Endothelial cell of umbilical vein (primary cell): ENCODE measurements around the gene HIKESHI. TPM values are rescaled to one million over a fixed set of nuclear protein-coding genes. Genes with fewer than 3 reads are reported as not detected.

Experiments used
- BruUV-seq: library from RNA; stranded (reverse); fragments of 400-500 nt; replicated peaks from 2 replicates; lab custom pipeline; 2021; lab: Mats Ljungman, UMichigan
- CTCF ChIA-PET: fragments of 300-600, 350-600 bp; sonication (Branson Sonifier 250); formaldehyde crosslinking; loops from one replicate; lab custom pipeline; 2021; ENCODE audit warnings: antibody characterized with exemption, inconsistent platforms; lab: Charles Lee
- POLR2A ChIA-PET: fragments of 300-600, 350-600 bp; sonication (Branson Sonifier 250); formaldehyde crosslinking; loops from one replicate; lab custom pipeline; 2021; ENCODE audit warnings: antibody characterized with exemption, inconsistent platforms; lab: Charles Lee
- DNase-seq: peaks from one replicate; pipeline ENCODE4 v3.0.0-alpha.2; 2011; ENCODE audit warnings: low read depth, low spot score
- FAIRE-seq: peaks from 2 replicates; lab custom pipeline; 2011; peaks lifted over from hg19 to GRCh38; lab: Jason Lieb, UNC
- H2AFZ ChIP-seq: 2 replicates; pipeline ENCODE4 v1.6.0; 2012; ENCODE audit warnings: low read depth, low read length, control low read depth, inconsistent platforms
- H3K27ac ChIP-seq: 2 replicates; pipeline ENCODE4 v1.5.1; 2011; ENCODE audit warnings: low read depth, mild to moderate bottlenecking, control low read depth, low read length, moderate library complexity; ENCODE audit not compliant: insufficient read depth
- H3K27me3 ChIP-seq, 2 experiments: 2 replicates each; pipeline versions ENCODE4 v1.6.0 to v1.6.1; 2011; ENCODE audit warnings: low read length in 2 of 2, mixed read lengths in 1 of 2; ENCODE audit not compliant: control insufficient read depth in 2 of 2, insufficient read depth in 2 of 2
- H3K36me3 ChIP-seq, 2 experiments: 2 replicates in 1 of 2; 3 replicates in 1 of 2; pipeline ENCODE4 v1.5.1; 2011; ENCODE audit warnings: low read length in 2 of 2, mild to moderate bottlenecking in 1 of 2, moderate library complexity in 1 of 2; ENCODE audit not compliant: control insufficient read depth in 2 of 2, insufficient read depth in 2 of 2; ENCODE audit errors: extremely low read depth in 1 of 2
- H3K4me1 ChIP-seq: 3 replicates; pipeline ENCODE4 v1.5.1; 2011; ENCODE audit warnings: mild to moderate bottlenecking, low read length; ENCODE audit not compliant: control insufficient read depth, insufficient read depth; ENCODE audit errors: extremely low read depth
- H3K4me2 ChIP-seq: 2 replicates; pipeline ENCODE4 v1.6.1; 2011; ENCODE audit warnings: low read length, control low read depth, mixed read lengths; ENCODE audit not compliant: insufficient read depth
- H3K4me3 ChIP-seq, 3 experiments: fragments of 200-600 bp in 1 of 3; sonication (generic), shearing (Covaris generic) in 1 of 3; replicated peaks in 1 of 3; 2 replicates each; pipeline ENCODE4 v1.5.1; 2011 to 2016; ENCODE audit warnings: control low read depth in 3 of 3, low read length in 3 of 3, mild to moderate bottlenecking in 2 of 3, inconsistent platforms in 1 of 3, low read depth in 1 of 3, moderate library complexity in 1 of 3; ENCODE audit not compliant: insufficient read depth in 1 of 3
- H3K79me2 ChIP-seq: 2 replicates; pipeline ENCODE4 v1.6.0; 2012; ENCODE audit warnings: low read length, inconsistent platforms; ENCODE audit not compliant: control insufficient read depth, insufficient read depth
- H3K9ac ChIP-seq: replicated peaks from 2 replicates; pipeline ENCODE3; 2011; ENCODE audit warnings: low read length, control low read depth; ENCODE audit not compliant: insufficient read depth; ENCODE audit errors: extremely low read depth
- H3K9me1 ChIP-seq: replicated peaks from 3 replicates; pipeline ENCODE4 v1.6.0; 2011; ENCODE audit warnings: mild to moderate bottlenecking, low read length; ENCODE audit not compliant: control insufficient read depth, insufficient read depth; ENCODE audit errors: extremely low read depth
- H3K9me3 ChIP-seq: replicated peaks from 2 replicates; pipeline ENCODE4 v1.5.1; 2012; ENCODE audit warnings: low read length, inconsistent platforms; ENCODE audit not compliant: control insufficient read depth, insufficient read depth
- H4K20me1 ChIP-seq: replicated peaks from 2 replicates; pipeline ENCODE3; 2011; ENCODE audit warnings: mild to moderate bottlenecking, low read length; ENCODE audit not compliant: control insufficient read depth, insufficient read depth; ENCODE audit errors: extremely low read depth
- CTCF ChIP-seq, 2 donors: IDR thresholded peaks; 1 replicate in 1 of 2; 2 replicates in 1 of 2; pipeline ENCODE4 v1.5.1; 2011; ENCODE audit warnings: low read length in 2 of 2, mild to moderate bottlenecking in 2 of 2, moderate library complexity in 2 of 2, control low read depth in 1 of 2, inconsistent platforms in 1 of 2, low read depth in 1 of 2; ENCODE audit not compliant: insufficient read depth in 1 of 2; ENCODE audit errors: extremely low read depth in 1 of 2
- EZH2 ChIP-seq: IDR thresholded peaks from 2 replicates; pipeline ENCODE4 v1.6.1; 2012; ENCODE audit warnings: borderline replicate concordance, low read depth, mild to moderate bottlenecking, moderate library complexity, low read length, inconsistent platforms; ENCODE audit not compliant: severe bottlenecking
- FOS ChIP-seq: IDR thresholded peaks from 2 replicates; pipeline ENCODE4 v1.6.1; 2011; ENCODE audit warnings: mild to moderate bottlenecking, low read length, moderate library complexity, borderline replicate concordance; ENCODE audit not compliant: insufficient read depth
- GATA2 ChIP-seq: IDR thresholded peaks from 2 replicates; pipeline ENCODE4 v1.7.0; 2011; ENCODE audit warnings: low read depth, mild to moderate bottlenecking, moderate library complexity, mixed read lengths, low read length; ENCODE audit not compliant: insufficient read length, insufficient read depth
- JUN ChIP-seq: IDR thresholded peaks from 2 replicates; pipeline ENCODE4 v1.6.1; 2011; ENCODE audit warnings: borderline replicate concordance, low read depth; ENCODE audit not compliant: insufficient read length, insufficient read depth
- MAX ChIP-seq: IDR thresholded peaks from 2 replicates; pipeline ENCODE4 v1.6.1; 2011; ENCODE audit not compliant: insufficient read depth, insufficient read length
- MYC ChIP-seq: IDR thresholded peaks from one replicate; pipeline ENCODE4 v1.6.1; 2011; ENCODE audit warnings: mild to moderate bottlenecking, low read depth, low read length
- POLR2A ChIP-seq: IDR thresholded peaks from 2 replicates; pipeline ENCODE4 v1.6.1; 2012; ENCODE audit warnings: low read depth, mild to moderate bottlenecking, control low read depth, low read length
- POLR2AphosphoS5 ChIP-seq: IDR thresholded peaks from 2 replicates; pipeline ENCODE4 v1.6.1; 2012; ENCODE audit warnings: low read depth, mild to moderate bottlenecking, control low read depth, low read length, moderate library complexity; ENCODE audit not compliant: insufficient read depth
- dilution Hi-C: fragments of 300-500 bp; cut with MboI; formaldehyde crosslinking; loops from one replicate; pipeline ENCODE4 v1.15.0; 2019; ENCODE audit warnings: low sequenced_read_pairs; ENCODE audit not compliant: extremely low pct_ligation_motif_present
- intact Hi-C: fragments of 100-400 bp; cut with micrococcal nuclease; formaldehyde crosslinking; loops from one replicate; pipeline ENCODE4 v1.10.0; 2022
- polyA plus RNA-seq, 4 experiments: library from polyadenylated mRNA; depleted of rRNA in 3 of 4; stranded (reverse) in 3 of 4; unstranded in 1 of 4; fragments of >200 nt; gene quantifications; 2 replicates each; pipeline versions ENCODE4 v1.2.1 to v1.2.3, GENCODE V29; 2011 to 2012; ENCODE audit warnings: missing spikeins in 1 of 4
- total RNA-seq: library from RNA; stranded (reverse); gene quantifications from 2 replicates; pipeline ENCODE4 v1.2.3, GENCODE V29; 2021

Gene HIKESHI
- total and polyA plus RNA-seq, 2 donors (not counting 3 experiments of a cell fraction or from before 2014, with no cell fraction given) = 40.2 to 66.9 TPM

GRCh38 chr11:86313793-86314192 lies 11.8 kb downstream of the HIKESHI start:
- intact Hi-C loops = no loop called here
- DNase-seq (no peak), FAIRE-seq (no peak)
- ChIA-PET POLR2A (no interaction called here), CTCF (no interaction called here)
- H3K79me2 ChIP-seq = peaks cover 8% of the 10 kb centered on the region
- no peak overlapping the region for H3K4me3 ChIP-seq
- no peaks in the 10 kb centered on the region for H4K20me1 ChIP-seq
- H2AFZ ChIP-seq = no peak overlapping the region
- no peaks in the 10 kb centered on the region for H3K4me1 ChIP-seq
- H3K27me3 ChIP-seq = no peaks in the 10 kb centered on the region
- BruUV-seq = no TSS peak
- H3K9me3 ChIP-seq = no peaks in the 10 kb centered on the region
- dilution Hi-C loops = no loop called here
- H3K9me1 ChIP-seq = no peaks in the 10 kb centered on the region
- H3K4me2 ChIP-seq = no peak overlapping the region
- no peak overlapping the region for H3K9ac ChIP-seq
- TF ChIP-seq MAX = no peak
- TF ChIP-seq JUN = no peak
- TF ChIP-seq EZH2 = no peak
- no peak for TF ChIP-seq GATA2
- TF ChIP-seq FOS = no peak
- TF ChIP-seq POLR2AphosphoS5 = no peak
- no peak for TF ChIP-seq MYC
- TF ChIP-seq CTCF (IDR thresholded peaks at IDR 0.05; ENCODE audit: extremely low read depth in 1 of 2, insufficient read depth in 1 of 2, low read depth in 1 of 2, low read length in 2 of 2) = no peak
- TF ChIP-seq POLR2A = no peak
- no peaks in the 10 kb centered on the region for H3K36me3 ChIP-seq
- no peak overlapping the region for H3K27ac ChIP-seq
